Neutrophil (primary cell): ENCODE results near the gene MOAP1.

ENCODE experiments used
- H3K27ac ChIP-seq: fragments of 200-600 bp; sonication (generic); 2 replicates; pipeline ENCODE4 v1.5.1; 2016; ENCODE audit warnings: mild to moderate bottlenecking, moderate library complexity
- H3K27me3 ChIP-seq: fragments of 200-600 bp; sonication (generic); 2 replicates; pipeline ENCODE4 v1.6.0; 2016; ENCODE audit warnings: mild to moderate bottlenecking
- H3K36me3 ChIP-seq: fragments of 200-600 bp; sonication (generic); 2 replicates; pipeline ENCODE4 v1.5.1; 2017
- H3K4me1 ChIP-seq, 2 experiments: fragments of 200-600 bp in 1 of 2; sonication (generic) in 1 of 2; 1 replicate in 1 of 2; 2 replicates in 1 of 2; pipeline versions ENCODE4 v1.5.1 to v1.6.1; 2013 to 2016; ENCODE audit warnings: low read depth in 1 of 2, low read length in 1 of 2, mild to moderate bottlenecking in 1 of 2, moderate library complexity in 1 of 2; ENCODE audit not compliant: control insufficient read depth in 1 of 2, insufficient read depth in 1 of 2
- H3K4me3 ChIP-seq, 2 experiments: fragments of 200-600 bp in 1 of 2; sonication (generic) in 1 of 2; 1 replicate in 1 of 2; 2 replicates in 1 of 2; pipeline ENCODE4 v1.5.1; 2013 to 2016; ENCODE audit warnings: low read depth in 1 of 2, low read length in 1 of 2, mild to moderate bottlenecking in 1 of 2, moderate library complexity in 1 of 2
- H3K9me3 ChIP-seq: fragments of 200-600 bp; sonication (generic); 2 replicates; pipeline ENCODE4 v1.5.1; 2016
- TF ChIP-seq, protein P1 (sequence below): fragments of 200-600 bp; sonication (generic); IDR thresholded peaks from 2 replicates; pipeline ENCODE4 v1.5.1; 2016; ENCODE audit warnings: antibody characterized with exemption

The MOAP1 gene

DNA sequence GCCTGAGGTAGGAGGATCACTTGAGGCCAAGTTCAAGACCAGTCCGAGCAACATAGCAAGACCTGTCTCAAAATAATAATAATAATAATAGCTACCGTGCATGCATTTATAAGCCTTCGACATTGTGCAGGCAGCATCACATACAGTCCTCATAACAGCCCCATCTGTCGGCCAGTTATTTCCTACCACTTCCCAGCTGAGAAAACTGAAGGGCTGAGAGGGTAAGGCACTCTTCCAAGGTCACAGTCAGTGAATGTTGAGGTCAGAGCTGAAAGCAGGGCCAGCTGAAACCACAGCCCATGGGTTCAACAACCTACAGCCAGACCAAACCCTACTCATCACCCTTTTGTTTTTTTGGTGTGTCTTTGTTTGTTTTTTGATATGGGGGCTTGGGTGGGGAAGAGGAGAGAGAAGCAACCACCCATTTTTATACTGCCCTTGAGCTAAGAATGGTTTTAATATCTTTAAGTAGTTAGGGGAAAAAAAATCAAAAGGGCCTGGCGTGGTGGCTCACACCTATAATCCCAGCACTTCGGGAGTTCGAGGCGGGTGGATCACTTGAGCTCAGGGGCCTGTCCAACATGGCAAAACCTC lies 52.1 kb downstream of the MOAP1 start:
- peaks cover 11 to 12% of the 10 kb centered on the region in 2 experiments for H3K4me1 ChIP-seq
- no peak overlapping the region for H3K4me3 ChIP-seq
- H3K27ac ChIP-seq = no peak overlapping the region
- no peaks in the 10 kb centered on the region for H3K36me3 ChIP-seq
- H3K9me3 ChIP-seq = no peaks in the 10 kb centered on the region
- TF ChIP-seq, protein P1, sequence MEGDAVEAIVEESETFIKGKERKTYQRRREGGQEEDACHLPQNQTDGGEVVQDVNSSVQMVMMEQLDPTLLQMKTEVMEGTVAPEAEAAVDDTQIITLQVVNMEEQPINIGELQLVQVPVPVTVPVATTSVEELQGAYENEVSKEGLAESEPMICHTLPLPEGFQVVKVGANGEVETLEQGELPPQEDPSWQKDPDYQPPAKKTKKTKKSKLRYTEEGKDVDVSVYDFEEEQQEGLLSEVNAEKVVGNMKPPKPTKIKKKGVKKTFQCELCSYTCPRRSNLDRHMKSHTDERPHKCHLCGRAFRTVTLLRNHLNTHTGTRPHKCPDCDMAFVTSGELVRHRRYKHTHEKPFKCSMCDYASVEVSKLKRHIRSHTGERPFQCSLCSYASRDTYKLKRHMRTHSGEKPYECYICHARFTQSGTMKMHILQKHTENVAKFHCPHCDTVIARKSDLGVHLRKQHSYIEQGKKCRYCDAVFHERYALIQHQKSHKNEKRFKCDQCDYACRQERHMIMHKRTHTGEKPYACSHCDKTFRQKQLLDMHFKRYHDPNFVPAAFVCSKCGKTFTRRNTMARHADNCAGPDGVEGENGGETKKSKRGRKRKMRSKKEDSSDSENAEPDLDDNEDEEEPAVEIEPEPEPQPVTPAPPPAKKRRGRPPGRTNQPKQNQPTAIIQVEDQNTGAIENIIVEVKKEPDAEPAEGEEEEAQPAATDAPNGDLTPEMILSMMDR = no peak
- no peaks in the 10 kb centered on the region for H3K27me3 ChIP-seq
